C4-2B (cell line): ENCODE data around the gene NOP14.

Source experiments
- H3K27ac ChIP-seq: fragments of 450-650 bp; 2 replicates; pipeline ENCODE4 v1.5.1; 2017
- ZFX ChIP-seq: fragments of 450-650 bp; IDR thresholded peaks from 2 replicates; pipeline ENCODE4 v1.6.1; 2017
- TF ChIP-seq, protein P1 (sequence below): fragments of 450-650 bp; conservative IDR thresholded peaks from 2 replicates; pipeline ENCODE4 v1.5.1; 2017; ENCODE audit warnings: mild to moderate bottlenecking

The NOP14 gene

GRCh38 chr4:2963175-2963965, at the start of gene NOP14, which contains the start of gene GRK4:
TSS of gene NOP14 (minus strand) at chr4:2963406. CDS start at chr4:2963319, 87 bp downstream.
TSS of gene GRK4 (plus strand) at chr4:2963571. CDS start at chr4:2964071, 500 bp downstream.
- TF ChIP-seq ZFX = peak; percentile 82
- TF ChIP-seq, protein P1, sequence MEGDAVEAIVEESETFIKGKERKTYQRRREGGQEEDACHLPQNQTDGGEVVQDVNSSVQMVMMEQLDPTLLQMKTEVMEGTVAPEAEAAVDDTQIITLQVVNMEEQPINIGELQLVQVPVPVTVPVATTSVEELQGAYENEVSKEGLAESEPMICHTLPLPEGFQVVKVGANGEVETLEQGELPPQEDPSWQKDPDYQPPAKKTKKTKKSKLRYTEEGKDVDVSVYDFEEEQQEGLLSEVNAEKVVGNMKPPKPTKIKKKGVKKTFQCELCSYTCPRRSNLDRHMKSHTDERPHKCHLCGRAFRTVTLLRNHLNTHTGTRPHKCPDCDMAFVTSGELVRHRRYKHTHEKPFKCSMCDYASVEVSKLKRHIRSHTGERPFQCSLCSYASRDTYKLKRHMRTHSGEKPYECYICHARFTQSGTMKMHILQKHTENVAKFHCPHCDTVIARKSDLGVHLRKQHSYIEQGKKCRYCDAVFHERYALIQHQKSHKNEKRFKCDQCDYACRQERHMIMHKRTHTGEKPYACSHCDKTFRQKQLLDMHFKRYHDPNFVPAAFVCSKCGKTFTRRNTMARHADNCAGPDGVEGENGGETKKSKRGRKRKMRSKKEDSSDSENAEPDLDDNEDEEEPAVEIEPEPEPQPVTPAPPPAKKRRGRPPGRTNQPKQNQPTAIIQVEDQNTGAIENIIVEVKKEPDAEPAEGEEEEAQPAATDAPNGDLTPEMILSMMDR = no peak
- peak within 1 kb of the TSS; percentile 88 for H3K27ac ChIP-seq

DNA sequence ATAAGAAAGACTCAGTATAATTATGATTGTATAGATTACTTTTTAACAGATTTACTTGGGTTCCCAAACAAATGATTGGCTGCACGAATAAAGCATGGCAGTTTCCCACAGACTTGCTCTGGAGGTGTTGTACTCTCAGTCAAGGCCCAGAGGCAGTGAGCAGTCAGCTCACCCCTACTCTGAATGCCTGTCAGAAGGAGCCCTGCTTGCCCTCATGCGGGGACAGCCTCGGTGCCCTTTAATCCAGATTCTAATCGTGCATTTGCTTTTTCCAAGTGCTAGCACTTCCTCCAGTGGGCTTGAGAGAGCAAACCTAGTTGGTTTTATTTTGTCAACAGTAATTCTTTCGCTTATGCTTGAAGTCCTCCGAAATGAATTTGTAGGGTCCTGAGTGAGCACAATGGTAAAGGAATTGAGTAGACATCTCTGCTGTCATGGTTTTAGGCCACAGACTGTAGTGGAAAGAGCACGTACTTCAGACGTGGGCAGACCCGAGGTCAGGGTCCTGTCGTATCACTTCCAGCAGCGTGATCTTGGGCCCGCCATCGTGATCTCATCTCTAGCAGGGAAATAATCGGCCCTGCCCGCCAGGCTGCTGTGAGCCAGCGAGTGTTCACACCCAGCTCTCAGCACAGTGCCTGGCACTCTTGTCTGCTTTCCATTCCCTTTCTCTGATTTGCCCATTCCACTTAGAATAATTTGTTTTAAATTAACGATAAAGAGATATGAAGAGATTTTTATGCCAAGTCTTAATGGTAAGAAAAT, 48.4 kb upstream of the NOP14 start:
- TF ChIP-seq, protein P1 = no peak
- TF ChIP-seq ZFX = no peak
- H3K27ac ChIP-seq = no peak overlapping the region

DNA sequence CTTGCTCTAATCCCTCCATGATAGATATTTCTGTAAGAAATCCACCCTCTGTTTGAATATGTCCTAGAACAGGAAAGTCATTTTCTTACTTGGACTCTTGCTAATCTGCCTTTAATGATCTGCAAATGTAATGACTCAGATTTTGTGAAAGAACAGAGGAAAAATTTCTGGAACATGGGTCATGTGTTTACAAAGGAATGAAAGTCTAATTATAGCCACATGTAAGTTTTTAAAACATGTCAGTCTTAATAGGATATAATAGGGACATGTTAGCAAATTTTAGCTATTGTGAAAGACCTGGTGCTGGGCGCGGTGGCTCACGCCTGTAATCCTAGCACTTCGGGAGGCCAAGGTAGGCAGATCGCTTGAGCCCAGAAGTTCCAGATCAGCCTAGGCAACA, 47.8 kb upstream of the NOP14 start:
- TF ChIP-seq, protein P1 = no peak
- no peak overlapping the region for H3K27ac ChIP-seq

DNA sequence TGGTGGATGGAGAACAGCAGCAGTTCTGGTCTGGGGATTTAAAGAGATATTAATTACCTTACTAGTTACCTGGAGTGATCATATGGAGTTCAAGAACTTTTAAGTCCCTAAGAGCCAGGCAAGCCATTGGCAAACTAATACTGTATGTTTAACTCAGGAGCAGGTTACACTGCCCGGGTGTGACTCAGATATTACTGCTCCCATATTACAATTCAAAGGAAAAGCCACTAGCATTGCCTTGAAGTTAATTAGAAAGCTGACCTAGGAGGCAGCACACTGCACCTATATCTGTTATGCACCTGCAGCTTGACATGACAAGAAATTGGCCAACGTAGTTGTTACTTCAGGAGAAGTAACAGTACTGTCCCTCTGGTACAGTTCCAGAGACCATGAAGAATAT, 47.4 kb upstream of the NOP14 start:
- H3K27ac ChIP-seq = no peak overlapping the region
- no peak for TF ChIP-seq ZFX
- TF ChIP-seq, protein P1 = no peak

DNA sequence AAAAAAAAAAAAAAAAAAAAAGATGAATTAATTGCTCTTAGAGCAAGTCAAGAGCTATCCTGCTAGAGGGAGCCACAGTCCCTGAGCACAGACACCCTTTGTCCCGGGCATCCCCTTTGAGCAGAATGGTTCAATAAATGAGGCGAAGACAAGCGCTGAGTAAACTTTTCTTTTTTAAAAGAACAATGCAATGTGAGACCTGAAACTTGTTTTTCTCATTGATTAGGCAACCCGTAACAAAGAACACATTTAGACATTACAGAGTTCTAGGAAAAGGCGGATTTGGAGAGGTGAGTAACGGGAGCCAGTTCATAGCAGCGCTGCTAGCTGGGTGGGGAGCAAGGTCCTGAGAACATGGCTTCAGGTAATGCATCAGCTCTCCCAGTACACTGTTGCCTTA, 46.2 kb upstream of the NOP14 start:
- H3K27ac ChIP-seq = no peak overlapping the region
- TF ChIP-seq, protein P1 = no peak
- TF ChIP-seq ZFX = no peak

- H3K27ac ChIP-seq = no peak overlapping the region
- TF ChIP-seq ZFX = no peak
- TF ChIP-seq, protein P1 = no peak
Observed at GRCh38 chr4:3007724-3008123, 44.5 kb upstream of the NOP14 start.

- H3K27ac ChIP-seq = no peak overlapping the region
- no peak for TF ChIP-seq ZFX
- TF ChIP-seq, protein P1 = no peak
Observed at GRCh38 chr4:2996415-2996814, 33.2 kb upstream of the NOP14 start.
